Muscle of back (tissue), 10 donors: ENCODE measurements around the gene EFNB3. TPM values are rescaled to one million over a fixed set of nuclear protein-coding genes. Genes with fewer than 3 reads are reported as not detected.

Experiments used
- polyA plus RNA-seq, 10 donors: library from polyadenylated mRNA; unstranded; fragments of 120-200 nt; gene quantifications; one replicate each; pipeline ENCODE4 v1.2.1, GENCODE V29; 2013; ENCODE audit not compliant: insufficient read length in 10 of 10

The EFNB3 gene
- polyA plus RNA-seq, 10 donors = 3.9 to 10.8 (median 5.1) TPM

Other genes with a start within 250 kb of the EFNB3 start
- gene ZBTB4, start 225.6 kb upstream of the EFNB3 start, polyA plus RNA-seq = 10 to 100 TPM; 22.1 to 27.1 (median 24.9) TPM
- under 1 TPM in 8 of 10 donors, not detected in 2; 0.16 to 0.59 (median 0.20) TPM for gene SLC35G6, start 223.8 kb upstream of the EFNB3 start, polyA plus RNA-seq
- 10 to 100 TPM; 50.2 to 72.7 (median 58.4) TPM for gene POLR2A, start 220.8 kb upstream of the EFNB3 start, polyA plus RNA-seq
- 10 to 100 TPM; 22.2 to 38.2 (median 29.8) TPM for gene TNFSF12, start 156.1 kb upstream of the EFNB3 start, polyA plus RNA-seq
- 1 to 10 TPM; 2.4 to 6.3 (median 4.0) TPM for gene TNFSF13, start 146.5 kb upstream of the EFNB3 start, polyA plus RNA-seq
- gene SENP3, start 143.3 kb upstream of the EFNB3 start, polyA plus RNA-seq = 10 to 100 TPM; 34.8 to 44.0 (median 39.9) TPM
- 10 to 100 TPM; 23.6 to 41.0 (median 27.5) TPM for gene CD68, start 125.6 kb upstream of the EFNB3 start, polyA plus RNA-seq
- gene MPDU1, start 121.3 kb upstream of the EFNB3 start, polyA plus RNA-seq = 10 to 100 TPM; 41.0 to 62.0 (median 48.0) TPM
- 1 to 10 TPM; 1.1 to 4.3 (median 2.0) TPM for gene SOX15, start 115.1 kb upstream of the EFNB3 start, polyA plus RNA-seq
- gene FXR2, start 90.3 kb upstream of the EFNB3 start, polyA plus RNA-seq = 10 to 100 TPM; 32.0 to 41.2 (median 39.2) TPM
- 10 to 100 TPM; 62.1 to 80.1 (median 77.9) TPM for gene SAT2, start 77.4 kb upstream of the EFNB3 start, polyA plus RNA-seq
- 1 to 10 TPM in 4 of 10 donors, under 1 TPM in 6; 0.21 to 1.5 (median 0.91) TPM for gene SHBG, start 75.1 kb upstream of the EFNB3 start, polyA plus RNA-seq
- gene ATP1B2, start 54.3 kb upstream of the EFNB3 start, polyA plus RNA-seq = 10 to 100 TPM; 12.9 to 38.1 (median 27.0) TPM
- gene TP53, start 17.7 kb upstream of the EFNB3 start, polyA plus RNA-seq = 10 to 100 TPM; 32.7 to 50.7 (median 37.4) TPM
- 1 to 10 TPM; 6.2 to 9.5 (median 7.6) TPM for gene WRAP53, start 16.7 kb upstream of the EFNB3 start, polyA plus RNA-seq
- gene DNAH2, start 12.5 kb downstream of the EFNB3 start, polyA plus RNA-seq = 1 to 10 TPM; 2.1 to 7.3 (median 4.6) TPM
- gene KDM6B, start 129.0 kb downstream of the EFNB3 start, polyA plus RNA-seq = 10 to 100 TPM; 11.6 to 15.5 (median 13.4) TPM
- 10 to 100 TPM; 17.2 to 28.8 (median 20.3) TPM for gene TMEM88, start 149.9 kb downstream of the EFNB3 start, polyA plus RNA-seq
- gene NAA38, start 152.4 kb downstream of the EFNB3 start, polyA plus RNA-seq = 10 to 100 TPM; 33.1 to 64.6 (median 47.3) TPM
- gene CYB5D1, start 152.8 kb downstream of the EFNB3 start, polyA plus RNA-seq = 1 to 10 TPM; 5.4 to 9.5 (median 8.3) TPM
- gene CHD3, start 183.6 kb downstream of the EFNB3 start, polyA plus RNA-seq = 100 to 1,000 TPM in 1 of 10 donors, 10 to 100 TPM in 9; 57.4 to 113 (median 80.2) TPM
- gene RNF227, start 211.1 kb downstream of the EFNB3 start, polyA plus RNA-seq = 1 to 10 TPM; 2.0 to 5.5 (median 3.3) TPM
- 1 to 10 TPM; 3.8 to 7.4 (median 4.9) TPM for gene KCNAB3, start 224.7 kb downstream of the EFNB3 start, polyA plus RNA-seq
- gene TRAPPC1, start 226.7 kb downstream of the EFNB3 start, polyA plus RNA-seq = 100 to 1,000 TPM in 1 of 10 donors, 10 to 100 TPM in 9; 71.2 to 102 (median 82.0) TPM
- gene CNTROB, start 227.0 kb downstream of the EFNB3 start, polyA plus RNA-seq = 10 to 100 TPM; 22.9 to 53.1 (median 31.4) TPM